SK-N-SH (cell line): Measurements from ENCODE around the gene GUCA1A. TPM values are rescaled to one million over a fixed set of nuclear protein-coding genes. Genes with fewer than 3 reads are reported as not detected.
"Not testable (repeated sequence)": the region's sequence is repeated elsewhere in the genome, so short reads cannot be mapped to it uniquely, and the experiment has no call there.

Experiments
- CTCF ChIA-PET: fragments of 300-600, 350-600 bp; formaldehyde crosslinking; extraction: SDS; loops from one replicate; lab custom pipeline; 2021; lab: Yijun Ruan, JAX
- POLR2A ChIA-PET: fragments of 350-600 bp; sonication (Branson Sonifier 250); formaldehyde crosslinking; extraction: SDS; loops from one replicate; lab custom pipeline; 2020; ENCODE audit warnings: antibody characterized with exemption, inconsistent platforms; lab: Yijun Ruan, JAX
- DNase-seq: peaks from one replicate; pipeline ENCODE4 v3.0.0; 2012
- H2AFZ ChIP-seq: fragments of 200-600 bp; sonication (generic); 2 replicates; pipeline ENCODE4 v1.8.1; 2016; ENCODE audit warnings: antibody characterized with exemption, mild to moderate bottlenecking, low read depth
- H3F3A ChIP-seq: fragments of 200-600 bp; sonication (generic); replicated peaks from 2 replicates; pipeline ENCODE3; 2016; ENCODE audit warnings: antibody characterized with exemption, mild to moderate bottlenecking; ENCODE audit not compliant: insufficient read depth
- H3K27ac ChIP-seq, 2 experiments: fragments of 200-500 bp in 1 of 2; fragments of 200-600 bp in 1 of 2; sonication (Bioruptor generic) in 1 of 2; sonication (generic), shearing (Covaris generic) in 1 of 2; 2 replicates each; pipeline versions ENCODE4 v1.5.1 to v1.6.1; 2014 to 2016; ENCODE audit warnings: low read depth in 2 of 2, inconsistent platforms in 1 of 2, low read length in 1 of 2, mild to moderate bottlenecking in 1 of 2, mixed read lengths in 1 of 2
- H3K27me3 ChIP-seq: fragments of 200-600 bp; sonication (generic), shearing (Covaris generic); 2 replicates; pipeline ENCODE4 v1.6.1; 2016; ENCODE audit warnings: mixed run types; ENCODE audit not compliant: insufficient read depth
- H3K36me3 ChIP-seq, 2 experiments: fragments of 200-500 bp in 1 of 2; fragments of 200-600 bp in 1 of 2; sonication (Bioruptor generic) in 1 of 2; sonication (generic) in 1 of 2; replicated peaks in 1 of 2; 2 replicates each; pipeline versions ENCODE3 to v1.5.1; 2014 to 2016; ENCODE audit warnings: low read length in 1 of 2, mild to moderate bottlenecking in 1 of 2; ENCODE audit not compliant: insufficient read depth in 2 of 2, control insufficient read depth in 1 of 2
- H3K4me1 ChIP-seq, 2 experiments: fragments of 200-500 bp in 1 of 2; fragments of 200-600 bp in 1 of 2; sonication (Bioruptor generic) in 1 of 2; sonication (generic), shearing (Covaris generic) in 1 of 2; 2 replicates each; pipeline versions ENCODE4 v1.5.1 to v1.6.1; 2014 to 2016; ENCODE audit warnings: low read depth in 1 of 2, low read length in 1 of 2, mixed run types in 1 of 2; ENCODE audit not compliant: insufficient read depth in 2 of 2, control insufficient read depth in 1 of 2
- H3K4me2 ChIP-seq: fragments of 200-600 bp; sonication (generic), shearing (Covaris generic); 2 replicates; pipeline ENCODE4 v1.6.1; 2017; ENCODE audit warnings: mixed run types
- H3K4me3 ChIP-seq, 2 experiments: fragments of 200-500 bp in 1 of 2; fragments of 200-600 bp in 1 of 2; sonication (Bioruptor generic) in 1 of 2; sonication (generic), shearing (Covaris generic) in 1 of 2; 2 replicates each; pipeline versions ENCODE4 v1.5.1 to v1.8.1; 2014 to 2016; ENCODE audit warnings: low read depth in 2 of 2, inconsistent platforms in 1 of 2, low read length in 1 of 2, mild to moderate bottlenecking in 1 of 2, mixed read lengths in 1 of 2, moderate library complexity in 1 of 2
- H3K79me2 ChIP-seq: fragments of 200-600 bp; sonication (generic); 2 replicates; pipeline ENCODE4 v1.8.1; 2017; ENCODE audit warnings: mild to moderate bottlenecking; ENCODE audit not compliant: insufficient read depth
- H3K9ac ChIP-seq: fragments of 200-600 bp; sonication (generic); 2 replicates; pipeline ENCODE4 v1.6.1; 2017; ENCODE audit warnings: mixed run types
- H3K9me2 ChIP-seq: fragments of 200-600 bp; sonication (generic); 2 replicates; pipeline ENCODE4 v1.6.1; 2017; ENCODE audit warnings: mixed run types
- H3K9me3 ChIP-seq: fragments of 200-600 bp; sonication (generic); 2 replicates; pipeline ENCODE4 v1.6.1; 2017; ENCODE audit warnings: mixed run types, mild to moderate bottlenecking, moderate library complexity
- H4K20me1 ChIP-seq: fragments of 200-600 bp; sonication (generic); 2 replicates; pipeline ENCODE4 v1.6.1; 2017; ENCODE audit warnings: mild to moderate bottlenecking, mixed run types; ENCODE audit not compliant: insufficient read depth
- FOXJ3 ChIP-seq: sonication (generic); formaldehyde crosslinking; IDR thresholded peaks from 2 replicates; pipeline ENCODE4 v1.5.1; 2020; ENCODE audit warnings: mild to moderate bottlenecking, missing genetic modification reagents
- FOXM1 ChIP-seq: IDR thresholded peaks from 2 replicates; pipeline ENCODE4 v1.4.0; 2012; ENCODE audit warnings: low read depth, mild to moderate bottlenecking
- JUND ChIP-seq: IDR thresholded peaks from 2 replicates; pipeline ENCODE4 v1.4.0; 2012
- MXI1 ChIP-seq: IDR thresholded peaks from 2 replicates; pipeline ENCODE4 v1.6.1; 2012; ENCODE audit warnings: mild to moderate bottlenecking, low read depth, low read length, improper control_type of control experiment
- NFIC ChIP-seq: IDR thresholded peaks from 2 replicates; pipeline ENCODE4 v1.4.0; 2012; ENCODE audit warnings: borderline replicate concordance
- RAD21 ChIP-seq: IDR thresholded peaks from 2 replicates; pipeline ENCODE4 v1.6.1; 2012; ENCODE audit warnings: mild to moderate bottlenecking, low read length
- RXRA ChIP-seq: IDR thresholded peaks from 2 replicates; pipeline ENCODE4 v1.4.0; 2012; ENCODE audit warnings: low read depth, mild to moderate bottlenecking, borderline replicate concordance
- YY1 ChIP-seq: IDR thresholded peaks from 2 replicates; pipeline ENCODE4 v1.4.0; 2012; ENCODE audit warnings: low read depth, mild to moderate bottlenecking
- WGBS: methylation state at CpG from one replicate; pipeline ENCODE4 v1.1.6; 2017; ENCODE audit warnings: low lambda C conversion rate; 5-methylcytosine and 5-hydroxymethylcytosine counted together
- polyA plus RNA-seq, 3 experiments: library from polyadenylated mRNA; depleted of rRNA; stranded (reverse); fragments of >200 nt; gene quantifications; 2 replicates each; pipeline ENCODE4 v1.2.3, GENCODE V29; 2012
- TF ChIP-seq, protein P1 (sequence below): IDR thresholded peaks from 2 replicates; pipeline ENCODE4 v1.4.0; 2012; ENCODE audit warnings: low read depth, borderline replicate concordance
- TF ChIP-seq, protein P2 (sequence below): fragments of 150-350 bp; IDR thresholded peaks from 2 replicates; pipeline ENCODE4 v1.6.1; 2016; ENCODE audit warnings: mild to moderate bottlenecking, low read depth, low read length
- TF ChIP-seq, protein P3 (sequence below): IDR thresholded peaks from 2 replicates; pipeline ENCODE4 v1.4.0; 2012; ENCODE audit warnings: low read depth

The GUCA1A gene
- polyA plus RNA-seq, 1 of the 3 experiments (the other 2 are of a cell fraction): 0.77 TPM

DNA sequence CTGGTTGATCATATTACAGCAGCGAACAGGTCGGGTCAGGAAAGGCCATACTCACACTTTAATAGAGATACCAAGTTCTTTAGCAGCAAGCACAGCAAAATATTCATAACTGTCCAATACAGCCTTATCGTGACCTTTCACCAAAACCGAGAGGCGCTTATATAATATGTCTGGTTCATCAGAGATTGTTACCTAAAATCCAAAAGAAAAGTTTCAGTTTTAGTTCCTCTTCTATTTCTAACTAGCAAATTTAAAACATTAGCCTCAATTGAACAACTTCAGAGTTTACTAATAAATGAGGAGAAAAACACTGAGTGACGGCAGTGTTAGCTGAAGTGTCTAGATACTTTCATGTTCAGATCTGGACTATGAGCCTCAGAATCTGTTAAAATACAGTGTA, 38.6 kb downstream of the GUCA1A start:
- Histone ChIP-seq H3K9ac (no peak overlapping the region), H3K4me3 (no peak overlapping the region), H3K36me3 (peaks cover 45 to 64% of the 10 kb centered on the region in 2 experiments), H3K27ac (peak overlapping the region in 1 of 2 experiments; percentile 82; a peak in 1 of 4 replicates), H3K79me2 (peaks cover 33% of the 10 kb centered on the region), H3K4me1 (peaks cover 6 to 9% of the 10 kb centered on the region in 2 experiments; a peak in 2 of 4 replicates), H2AFZ (no peak overlapping the region)
- WGBS: 96% methylated on average over 6 of the region's 6 CpGs
- CTCF ChIA-PET: interaction anchor here (1.2 to 6.3 kb wide), 2 partner anchors 90 to 335 kb away, joined by 3 to 47 read pairs; no protein-coding TSS in a partner anchor
- DNase-seq: no peak
- TF ChIP-seq FOXM1: no peak
- TF ChIP-seq RAD21: no peak
- TF ChIP-seq FOXJ3 (CRISPR knock-in tag): no peak
- no peak for TF ChIP-seq RXRA
- TF ChIP-seq JUND: no peak
- TF ChIP-seq, protein P1, sequence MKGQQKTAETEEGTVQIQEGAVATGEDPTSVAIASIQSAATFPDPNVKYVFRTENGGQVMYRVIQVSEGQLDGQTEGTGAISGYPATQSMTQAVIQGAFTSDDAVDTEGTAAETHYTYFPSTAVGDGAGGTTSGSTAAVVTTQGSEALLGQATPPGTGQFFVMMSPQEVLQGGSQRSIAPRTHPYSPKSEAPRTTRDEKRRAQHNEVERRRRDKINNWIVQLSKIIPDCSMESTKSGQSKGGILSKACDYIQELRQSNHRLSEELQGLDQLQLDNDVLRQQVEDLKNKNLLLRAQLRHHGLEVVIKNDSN: no peak
- TF ChIP-seq, protein P2, sequence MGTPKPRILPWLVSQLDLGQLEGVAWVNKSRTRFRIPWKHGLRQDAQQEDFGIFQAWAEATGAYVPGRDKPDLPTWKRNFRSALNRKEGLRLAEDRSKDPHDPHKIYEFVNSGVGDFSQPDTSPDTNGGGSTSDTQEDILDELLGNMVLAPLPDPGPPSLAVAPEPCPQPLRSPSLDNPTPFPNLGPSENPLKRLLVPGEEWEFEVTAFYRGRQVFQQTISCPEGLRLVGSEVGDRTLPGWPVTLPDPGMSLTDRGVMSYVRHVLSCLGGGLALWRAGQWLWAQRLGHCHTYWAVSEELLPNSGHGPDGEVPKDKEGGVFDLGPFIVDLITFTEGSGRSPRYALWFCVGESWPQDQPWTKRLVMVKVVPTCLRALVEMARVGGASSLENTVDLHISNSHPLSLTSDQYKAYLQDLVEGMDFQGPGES: no peak
- TF ChIP-seq, all 33 proteins: peak for 0
- no peaks in the 10 kb centered on the region for H3K9me2 ChIP-seq
- no peaks in the 10 kb centered on the region for H3K27me3 ChIP-seq
- peaks cover 9% of the 10 kb centered on the region for H3F3A ChIP-seq
- POLR2A ChIA-PET: interaction anchor here (0.7 kb wide), 1 partner anchor 156 kb away, joined by 3 read pairs; no protein-coding TSS in a partner anchor
- no peaks in the 10 kb centered on the region for H4K20me1 ChIP-seq
- no peaks in the 10 kb centered on the region for H3K9me3 ChIP-seq
- H3K4me2 ChIP-seq: no peak overlapping the region

DNA sequence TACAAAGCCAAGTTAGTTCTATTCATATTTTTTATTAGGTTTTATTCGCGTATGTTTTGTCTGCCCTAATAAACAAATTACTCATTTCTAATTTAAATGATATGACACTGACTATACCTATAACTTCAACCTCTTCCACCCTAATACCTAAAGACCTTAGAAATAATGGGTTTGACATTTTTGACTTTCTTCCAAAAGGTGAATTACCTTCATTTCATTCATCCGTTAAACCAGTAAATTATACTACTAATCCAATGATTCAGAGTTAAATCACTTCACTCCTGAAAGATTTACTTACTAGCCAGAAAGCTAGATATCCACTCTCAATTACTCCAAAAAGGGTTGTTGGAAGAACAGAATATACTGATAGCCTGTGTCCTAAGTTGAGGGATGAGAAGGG, 39.3 kb downstream of the GUCA1A start:
- Histone ChIP-seq H3F3A (peaks cover 13% of the 10 kb centered on the region), H3K9ac (no peak overlapping the region), H3K4me1 (peaks cover 8 to 9% of the 10 kb centered on the region in 2 experiments; a peak in 2 of 4 replicates), H3K27me3 (no peaks in the 10 kb centered on the region), H3K4me3 (no peak overlapping the region), H3K9me2 (no peaks in the 10 kb centered on the region), H2AFZ (no peak overlapping the region), H3K79me2 (peaks cover 40% of the 10 kb centered on the region), H4K20me1 (no peaks in the 10 kb centered on the region), H3K27ac (peak overlapping the region in 1 of 2 experiments; percentile 11; a peak in 1 of 4 replicates), H3K4me2 (no peak overlapping the region), H3K36me3 (peaks cover 45 to 64% of the 10 kb centered on the region in 2 experiments), H3K9me3 (no peaks in the 10 kb centered on the region)
- ChIA-PET POLR2A (no interaction called here), CTCF (interaction anchor here (6.3 kb wide), 1 partner anchor 335 kb away, joined by 47 read pairs; no protein-coding TSS in a partner anchor)
- TF ChIP-seq, protein P3, sequence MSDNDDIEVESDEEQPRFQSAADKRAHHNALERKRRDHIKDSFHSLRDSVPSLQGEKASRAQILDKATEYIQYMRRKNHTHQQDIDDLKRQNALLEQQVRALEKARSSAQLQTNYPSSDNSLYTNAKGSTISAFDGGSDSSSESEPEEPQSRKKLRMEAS: no peak
- TF ChIP-seq YY1 (no peak), NFIC (0 out of 2 replicates have a peak, but pooled peaks have one; percentile 11), MXI1 (no peak)
- 58% methylated on average over 3 of the region's 3 CpGs for WGBS
- DNase-seq: no peak

DNA sequence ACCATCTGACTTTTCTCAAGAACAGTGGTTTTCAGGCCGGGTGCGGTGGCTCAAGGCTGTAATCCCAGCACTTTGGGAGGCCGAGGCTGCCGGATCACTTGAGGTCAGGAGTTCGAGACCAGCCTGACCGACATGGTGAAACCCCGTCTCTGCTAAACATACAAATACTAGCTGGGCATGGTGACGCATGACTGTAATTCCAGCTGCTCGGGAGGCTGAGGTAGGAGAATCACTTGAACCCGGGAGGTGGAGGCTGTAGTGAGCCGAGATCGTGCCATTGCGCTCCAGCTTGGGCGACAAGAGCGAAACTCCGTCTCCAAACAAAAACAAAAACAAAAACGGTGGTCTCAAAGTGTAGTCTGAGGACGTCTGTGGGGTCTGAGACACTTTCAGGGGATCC, 43.3 kb downstream of the GUCA1A start:
- peak overlapping the region; percentile 72 for H3K4me3 ChIP-seq
- not testable (repeated sequence) for H3K4me1 ChIP-seq, H3K9me3 ChIP-seq, H2AFZ ChIP-seq, DNase-seq, H4K20me1 ChIP-seq, H3K9me2 ChIP-seq, H3K27me3 ChIP-seq
- H3K4me2 ChIP-seq: peak overlapping the region; percentile 78
- ChIA-PET CTCF (interaction anchor here (0.7 to 6.3 kb wide), 3 partner anchors 90 to 429 kb away, joined by 4 to 47 read pairs (median 4); partner anchors contain the start of gene TOMM6), POLR2A (interaction anchor here (0.6 to 1.2 kb wide), 2 partner anchors 236 to 275 kb away, joined by 3 to 8 read pairs; partner anchors contain the start of gene CCND3)
- WGBS: 74% methylated on average over 18 of the region's 18 CpGs
- peaks cover 12% of the 10 kb centered on the region for H3F3A ChIP-seq
- H3K36me3 ChIP-seq: peaks cover 21 to 29% of the 10 kb centered on the region in 2 experiments
- peak overlapping the region in 1 of 2 experiments; percentile 79; a peak in 1 of 4 replicates for H3K27ac ChIP-seq
- peak overlapping the region; percentile 84; the same call in 1 of the 2 replicates for H3K9ac ChIP-seq
- H3K79me2 ChIP-seq: peaks cover 41% of the 10 kb centered on the region
